ENCODE results near the gene KCNQ1. TPM values are rescaled to one million over a fixed set of nuclear protein-coding genes. Genes with fewer than 3 reads are reported as not detected.

KCNQ1 gene
- total and polyA plus RNA-seq, 2 donors (not counting 1 experiment from before 2014, with no cell fraction given), result not detected

- H3K36me3 ChIP-seq (ENCODE audit: control insufficient read depth, insufficient read depth, low read length), result no peaks in the 10 kb centered on the region
- no peaks in the 10 kb centered on the region for H3K9me3 ChIP-seq (ENCODE audit: control insufficient read depth, insufficient read depth, low read depth, low read length)
- H3K27me3 ChIP-seq (ENCODE audit: control insufficient read depth, insufficient read depth, low read length), result no peaks in the 10 kb centered on the region
- no peak overlapping the region for H2AFZ ChIP-seq (ENCODE audit: low read length)
- H3K79me2 ChIP-seq (ENCODE audit: control insufficient read depth, insufficient read depth, low read length), result no peaks in the 10 kb centered on the region
- no peak overlapping the region for H3K27ac ChIP-seq (ENCODE audit: insufficient read depth, low read length)
- no peak overlapping the region for H3K9ac ChIP-seq (ENCODE audit: insufficient read depth, low read length)
- no peak overlapping the region for H3K4me2 ChIP-seq (ENCODE audit: extremely low read depth, insufficient read depth, low read length)
- no peak overlapping the region for H3K4me3 ChIP-seq (replicated peaks in 1 of 4; ENCODE audit: control extremely low read depth in 1 of 4, insufficient read depth in 1 of 4, low read depth in 3 of 4, low read length in 4 of 4)
- no peaks in the 10 kb centered on the region for H4K20me1 ChIP-seq (ENCODE audit: control insufficient read depth, extremely low read depth, insufficient read depth, low read length)
- peaks cover 19% of the 10 kb centered on the region for H3K4me1 ChIP-seq (ENCODE audit: control insufficient read depth, extremely low read depth, insufficient read depth, low read length)
- DNase-seq (ENCODE audit: low read depth in 2 of 2), result no peak
- TF ChIP-seq CTCF (conservative IDR thresholded peaks at IDR 0.05 in 1 of 2, IDR thresholded peaks at IDR 0.05 in 1 of 2; ENCODE audit: low read depth in 1 of 2, low read length in 2 of 2) (no peak), EZH2 (IDR thresholded peaks at IDR 0.05; ENCODE audit: low read length, missing control alignments) (no peak)
Observed at GRCh38 chr11:2896047-2896446, 451.2 kb downstream of the KCNQ1 start.

- TF ChIP-seq CTCF (conservative IDR thresholded peaks at IDR 0.05 in 1 of 2, IDR thresholded peaks at IDR 0.05 in 1 of 2; ENCODE audit: low read depth in 1 of 2, low read length in 2 of 2) (no peak), EZH2 (IDR thresholded peaks at IDR 0.05; ENCODE audit: low read length, missing control alignments) (no peak)
- no peaks in the 10 kb centered on the region for H3K36me3 ChIP-seq (ENCODE audit: control insufficient read depth, insufficient read depth, low read length)
- no peak overlapping the region for H2AFZ ChIP-seq (ENCODE audit: low read length)
- H3K9ac ChIP-seq (ENCODE audit: insufficient read depth, low read length), result no peak overlapping the region
- H4K20me1 ChIP-seq (ENCODE audit: control insufficient read depth, extremely low read depth, insufficient read depth, low read length), result no peaks in the 10 kb centered on the region
- no peak overlapping the region for H3K27ac ChIP-seq (ENCODE audit: insufficient read depth, low read length)
- H3K4me2 ChIP-seq (ENCODE audit: extremely low read depth, insufficient read depth, low read length), result no peak overlapping the region
- H3K4me1 ChIP-seq (ENCODE audit: control insufficient read depth, extremely low read depth, insufficient read depth, low read length), result peaks cover 13% of the 10 kb centered on the region
- H3K9me3 ChIP-seq (ENCODE audit: control insufficient read depth, insufficient read depth, low read depth, low read length), result no peaks in the 10 kb centered on the region
- no peaks in the 10 kb centered on the region for H3K27me3 ChIP-seq (ENCODE audit: control insufficient read depth, insufficient read depth, low read length)
- H3K4me3 ChIP-seq (replicated peaks in 1 of 4; ENCODE audit: control extremely low read depth in 1 of 4, insufficient read depth in 1 of 4, low read depth in 3 of 4, low read length in 4 of 4), result no peak overlapping the region
- H3K79me2 ChIP-seq (ENCODE audit: control insufficient read depth, insufficient read depth, low read length), result no peaks in the 10 kb centered on the region
- DNase-seq (ENCODE audit: low read depth in 2 of 2), result no peak
Observed at GRCh38 chr11:2897048-2897447, 452.2 kb downstream of the KCNQ1 start.

GRCh38 chr11:2898366-2899079, 453.7 kb downstream of the KCNQ1 start:
- peak; percentile 90 for DNase-seq (ENCODE audit: low read depth in 2 of 2)
- Histone ChIP-seq H3K27me3 (ENCODE audit: control insufficient read depth, insufficient read depth, low read length) (no peaks in the 10 kb centered on the region), H3K4me3 (replicated peaks in 1 of 4; ENCODE audit: control extremely low read depth in 1 of 4, insufficient read depth in 1 of 4, low read depth in 3 of 4, low read length in 4 of 4) (no peak overlapping the region), H3K9me3 (ENCODE audit: control insufficient read depth, insufficient read depth, low read depth, low read length) (no peaks in the 10 kb centered on the region), H3K4me2 (ENCODE audit: extremely low read depth, insufficient read depth, low read length) (no peak overlapping the region), H3K4me1 (ENCODE audit: control insufficient read depth, extremely low read depth, insufficient read depth, low read length) (peaks cover 16% of the 10 kb centered on the region), H2AFZ (ENCODE audit: low read length) (no peak overlapping the region), H4K20me1 (ENCODE audit: control insufficient read depth, extremely low read depth, insufficient read depth, low read length) (no peaks in the 10 kb centered on the region), H3K79me2 (ENCODE audit: control insufficient read depth, insufficient read depth, low read length) (no peaks in the 10 kb centered on the region), H3K27ac (ENCODE audit: insufficient read depth, low read length) (peak overlapping the region; percentile 57), H3K36me3 (ENCODE audit: control insufficient read depth, insufficient read depth, low read length) (no peaks in the 10 kb centered on the region), H3K9ac (ENCODE audit: insufficient read depth, low read length) (no peak overlapping the region)
- TF ChIP-seq EZH2 (IDR thresholded peaks at IDR 0.05; ENCODE audit: low read length, missing control alignments), result no peak
- no peak for TF ChIP-seq CTCF (conservative IDR thresholded peaks at IDR 0.05 in 1 of 2, IDR thresholded peaks at IDR 0.05 in 1 of 2; ENCODE audit: low read depth in 1 of 2, low read length in 2 of 2)

Other genes with a start within 250 kb of the KCNQ1 start
- gene ASCL2, start 174.4 kb upstream of the KCNQ1 start, total RNA-seq, result not detected in 2 replicates
- gene ASCL2, start 174.4 kb upstream of the KCNQ1 start, polyA plus RNA-seq, result not detected in 2 replicates
- gene C11orf21, start 143.1 kb upstream of the KCNQ1 start, total RNA-seq, result under 0.01 TPM in 1 of 2 replicates, not detected in the other
- gene C11orf21, start 143.1 kb upstream of the KCNQ1 start, polyA plus RNA-seq, result not detected in 2 replicates
- gene TSPAN32, start 143.0 kb upstream of the KCNQ1 start, total RNA-seq, result 0.17 and 0.26 TPM in 2 replicates
- 0.05 TPM in 1 of 2 replicates, not detected in the other for gene TSPAN32, start 143.0 kb upstream of the KCNQ1 start, polyA plus RNA-seq
- 289 and 438 TPM in 2 replicates for gene CD81, start 67.7 kb upstream of the KCNQ1 start, total RNA-seq
- 572 and 611 TPM in 2 replicates for gene CD81, start 67.7 kb upstream of the KCNQ1 start, polyA plus RNA-seq
- gene TSSC4, start 44.3 kb upstream of the KCNQ1 start, total RNA-seq, result 48.7 and 51.1 TPM in 2 replicates
- 8.8 and 10.9 TPM in 2 replicates for gene TSSC4, start 44.3 kb upstream of the KCNQ1 start, polyA plus RNA-seq
- not detected in 2 replicates for gene TRPM5, start 494 bp upstream of the KCNQ1 start, total RNA-seq
- gene TRPM5, start 494 bp upstream of the KCNQ1 start, polyA plus RNA-seq, result not detected in 2 replicates

All from fibroblast of lung (primary cell).